ENCODE results near the gene RANBP1. TPM values are rescaled to one million over a fixed set of nuclear protein-coding genes. Genes with fewer than 3 reads are reported as not detected.

The RANBP1 gene
- total and polyA plus RNA-seq, 2 of the 8 experiments (the other 6 are each of a cell fraction or from before 2014, with no cell fraction given) = 343 to 484 TPM

- TF ChIP-seq CHD7 (IDR thresholded peaks at IDR 0.05; ENCODE audit: insufficient replicate concordance, low read length) = no peak
- TF ChIP-seq POLR2A (IDR thresholded peaks at IDR 0.05; ENCODE audit: control extremely low read depth in 1 of 2, low read depth in 2 of 2, low read length in 2 of 2) = peak; percentile 37 to 43
- peak; percentile 51 for TF ChIP-seq POLR2AphosphoS5 (IDR thresholded peaks at IDR 0.05; ENCODE audit: low read depth, low read length)
- TF ChIP-seq CHD2 (IDR thresholded peaks at IDR 0.05; ENCODE audit: low read length) = no peak
Observed at GRCh38 chr22:20123366-20124082, 7.6 kb downstream of the RANBP1 start (continued).

All from H1 (cell line).